Osteocyte (in vitro differentiated cells): Measurements from ENCODE around the gene CRYBG2. TPM values are rescaled to one million over a fixed set of nuclear protein-coding genes. Genes with fewer than 3 reads are reported as not detected.

ENCODE experiments used
- DNase-seq: peaks from one replicate; pipeline ENCODE4 v3.0.0; 2021; ENCODE audit warnings: mixed read lengths; ENCODE audit not compliant: unreplicated experiment; ENCODE audit errors: extremely low spot score
- H3K27ac Mint-ChIP-seq: one replicate; pipeline ENCODE4 v1.8.0; 2021; ENCODE audit warnings: mild to moderate bottlenecking, mixed read lengths; ENCODE audit not compliant: unreplicated experiment
- H3K27me3 Mint-ChIP-seq: one replicate; pipeline ENCODE4 v1.8.0; 2021; ENCODE audit warnings: mixed read lengths; ENCODE audit not compliant: unreplicated experiment
- H3K36me3 Mint-ChIP-seq: one replicate; pipeline ENCODE4 v1.8.0; 2021; ENCODE audit warnings: mixed read lengths; ENCODE audit not compliant: unreplicated experiment
- H3K4me1 Mint-ChIP-seq: one replicate; pipeline ENCODE4 v1.8.0; 2021; ENCODE audit warnings: mixed read lengths; ENCODE audit not compliant: unreplicated experiment
- H3K4me3 Mint-ChIP-seq: one replicate; pipeline ENCODE4 v1.8.0; 2021; ENCODE audit warnings: mild to moderate bottlenecking, moderate library complexity, mixed read lengths; ENCODE audit not compliant: unreplicated experiment
- H3K9me3 Mint-ChIP-seq: one replicate; pipeline ENCODE4 v1.8.0; 2021; ENCODE audit warnings: mixed read lengths; ENCODE audit not compliant: unreplicated experiment
- total RNA-seq: library from RNA; stranded (reverse); gene quantifications from 2 replicates; pipeline ENCODE4 v1.2.1, GENCODE V29; 2021
- TF ChIP-seq, protein P1 (sequence below): fragments of 200-600 bp; sonication (generic); IDR thresholded peaks from 2 replicates; pipeline ENCODE4 v1.5.0; 2021; ENCODE audit warnings: antibody characterized with exemption, mild to moderate bottlenecking, moderate library complexity

CRYBG2 gene
- total RNA-seq, 1 donor from 2014 or later, result not detected

DNA sequence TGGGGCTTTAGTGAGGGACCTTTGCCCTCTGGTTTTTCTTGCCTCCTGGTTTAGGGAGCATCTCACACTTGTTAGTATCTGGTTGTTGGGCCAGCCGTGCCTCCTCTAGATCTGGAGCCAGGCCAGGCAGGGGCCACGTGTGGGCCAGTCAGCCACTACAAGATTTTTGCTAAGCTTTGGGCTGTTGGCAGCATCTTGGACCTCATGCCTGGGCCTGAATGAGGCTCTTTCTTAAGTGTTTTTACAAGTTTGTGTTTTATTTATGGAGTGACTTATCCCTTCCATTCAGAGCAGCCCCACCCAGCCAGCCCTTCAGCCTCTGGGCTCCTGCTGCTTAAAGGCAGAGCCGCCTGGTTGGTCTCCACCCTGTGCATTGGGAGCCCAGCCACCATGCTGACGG, 75.6 kb downstream of the CRYBG2 start:
- Mint-ChIP-seq H3K36me3 (peaks cover 2% of the 10 kb centered on the region), H3K27ac (peak overlapping the region; percentile 92), H3K4me3 (peak overlapping the region; percentile 3), H3K27me3 (no peaks in the 10 kb centered on the region), H3K9me3 (no peaks in the 10 kb centered on the region), H3K4me1 (peaks cover 74% of the 10 kb centered on the region)
- TF ChIP-seq, protein P1, sequence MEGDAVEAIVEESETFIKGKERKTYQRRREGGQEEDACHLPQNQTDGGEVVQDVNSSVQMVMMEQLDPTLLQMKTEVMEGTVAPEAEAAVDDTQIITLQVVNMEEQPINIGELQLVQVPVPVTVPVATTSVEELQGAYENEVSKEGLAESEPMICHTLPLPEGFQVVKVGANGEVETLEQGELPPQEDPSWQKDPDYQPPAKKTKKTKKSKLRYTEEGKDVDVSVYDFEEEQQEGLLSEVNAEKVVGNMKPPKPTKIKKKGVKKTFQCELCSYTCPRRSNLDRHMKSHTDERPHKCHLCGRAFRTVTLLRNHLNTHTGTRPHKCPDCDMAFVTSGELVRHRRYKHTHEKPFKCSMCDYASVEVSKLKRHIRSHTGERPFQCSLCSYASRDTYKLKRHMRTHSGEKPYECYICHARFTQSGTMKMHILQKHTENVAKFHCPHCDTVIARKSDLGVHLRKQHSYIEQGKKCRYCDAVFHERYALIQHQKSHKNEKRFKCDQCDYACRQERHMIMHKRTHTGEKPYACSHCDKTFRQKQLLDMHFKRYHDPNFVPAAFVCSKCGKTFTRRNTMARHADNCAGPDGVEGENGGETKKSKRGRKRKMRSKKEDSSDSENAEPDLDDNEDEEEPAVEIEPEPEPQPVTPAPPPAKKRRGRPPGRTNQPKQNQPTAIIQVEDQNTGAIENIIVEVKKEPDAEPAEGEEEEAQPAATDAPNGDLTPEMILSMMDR, result no peak
- peak; percentile 87 for DNase-seq

DNA sequence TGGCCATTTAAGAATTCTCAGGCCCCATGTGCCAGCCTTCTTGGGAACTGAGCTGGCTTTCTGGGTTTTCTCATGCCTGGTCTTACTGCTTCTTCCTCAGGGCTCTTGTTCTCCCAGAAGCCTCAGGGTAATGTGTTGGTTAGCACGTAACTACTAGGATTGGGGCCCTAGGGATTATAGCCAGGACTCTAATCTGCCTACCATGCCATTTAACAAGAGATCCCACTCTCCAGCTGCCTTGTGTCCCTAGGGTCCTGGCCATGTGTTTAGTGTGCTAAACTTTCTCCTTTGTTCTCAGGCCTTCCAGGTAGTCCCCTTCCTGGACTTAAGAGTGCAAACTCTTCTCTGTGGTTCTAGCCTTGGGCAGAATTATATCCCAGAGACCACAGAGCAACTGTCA, 76.2 kb downstream of the CRYBG2 start:
- Mint-ChIP-seq H3K4me1 (peaks cover 69% of the 10 kb centered on the region), H3K27me3 (no peaks in the 10 kb centered on the region), H3K27ac (peak overlapping the region; percentile 92), H3K36me3 (peaks cover 4% of the 10 kb centered on the region), H3K9me3 (no peaks in the 10 kb centered on the region), H3K4me3 (no peak overlapping the region)
- no peak for DNase-seq
- TF ChIP-seq, protein P1, result no peak

DNA sequence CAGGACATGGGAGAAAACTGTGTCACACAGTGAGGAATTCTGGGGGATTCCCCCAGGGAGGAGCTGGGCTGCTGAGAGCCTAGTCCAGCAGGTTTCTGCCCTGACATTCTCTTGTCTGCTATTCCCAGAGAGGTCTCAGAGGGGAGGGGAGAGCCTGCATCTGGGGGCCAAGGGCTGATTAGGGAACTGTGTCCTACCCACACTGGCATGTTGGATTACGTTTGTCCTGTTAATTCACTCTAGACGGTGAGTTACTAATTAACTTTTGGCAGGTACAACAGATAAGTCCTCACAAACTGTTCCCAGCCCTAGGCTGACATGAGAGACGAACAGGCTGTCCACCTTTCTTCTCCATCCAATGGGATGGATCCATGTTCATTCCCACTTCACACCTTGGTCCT, 76.7 kb downstream of the CRYBG2 start:
- Mint-ChIP-seq H3K4me3 (no peak overlapping the region), H3K27me3 (no peaks in the 10 kb centered on the region), H3K27ac (peak overlapping the region; percentile 92), H3K36me3 (peaks cover 5% of the 10 kb centered on the region), H3K4me1 (peaks cover 65% of the 10 kb centered on the region), H3K9me3 (no peaks in the 10 kb centered on the region)
- TF ChIP-seq, protein P1, result no peak
- DNase-seq, result no peak

DNA sequence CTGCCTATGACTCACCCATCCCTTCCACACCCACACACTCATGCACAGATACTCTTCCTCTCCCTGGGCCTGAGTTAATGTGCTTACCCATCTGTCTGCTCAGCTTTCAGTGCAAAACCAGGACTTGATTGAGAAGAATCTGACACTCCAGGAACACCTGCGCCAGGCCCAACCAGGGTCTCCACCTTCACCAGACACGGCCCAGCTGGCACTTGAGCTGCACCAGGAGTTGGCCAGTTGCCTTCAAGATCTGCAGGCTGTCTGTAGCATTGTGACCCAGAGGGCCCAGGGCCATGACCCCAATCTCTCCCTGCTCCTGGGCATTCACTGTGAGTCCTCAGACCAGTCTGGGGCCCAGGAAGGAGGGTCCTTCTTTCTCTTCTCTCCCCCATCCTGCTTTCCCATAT, 77.5 kb downstream of the CRYBG2 start:
- DNase-seq, result no peak
- H3K4me1 Mint-ChIP-seq, result peaks cover 60% of the 10 kb centered on the region
- H3K36me3 Mint-ChIP-seq, result peaks cover 9% of the 10 kb centered on the region
- no peaks in the 10 kb centered on the region for H3K27me3 Mint-ChIP-seq
- TF ChIP-seq, protein P1, result no peak
- H3K27ac Mint-ChIP-seq, result peak overlapping the region; percentile 92
- H3K9me3 Mint-ChIP-seq, result no peaks in the 10 kb centered on the region
- no peak overlapping the region for H3K4me3 Mint-ChIP-seq

DNA sequence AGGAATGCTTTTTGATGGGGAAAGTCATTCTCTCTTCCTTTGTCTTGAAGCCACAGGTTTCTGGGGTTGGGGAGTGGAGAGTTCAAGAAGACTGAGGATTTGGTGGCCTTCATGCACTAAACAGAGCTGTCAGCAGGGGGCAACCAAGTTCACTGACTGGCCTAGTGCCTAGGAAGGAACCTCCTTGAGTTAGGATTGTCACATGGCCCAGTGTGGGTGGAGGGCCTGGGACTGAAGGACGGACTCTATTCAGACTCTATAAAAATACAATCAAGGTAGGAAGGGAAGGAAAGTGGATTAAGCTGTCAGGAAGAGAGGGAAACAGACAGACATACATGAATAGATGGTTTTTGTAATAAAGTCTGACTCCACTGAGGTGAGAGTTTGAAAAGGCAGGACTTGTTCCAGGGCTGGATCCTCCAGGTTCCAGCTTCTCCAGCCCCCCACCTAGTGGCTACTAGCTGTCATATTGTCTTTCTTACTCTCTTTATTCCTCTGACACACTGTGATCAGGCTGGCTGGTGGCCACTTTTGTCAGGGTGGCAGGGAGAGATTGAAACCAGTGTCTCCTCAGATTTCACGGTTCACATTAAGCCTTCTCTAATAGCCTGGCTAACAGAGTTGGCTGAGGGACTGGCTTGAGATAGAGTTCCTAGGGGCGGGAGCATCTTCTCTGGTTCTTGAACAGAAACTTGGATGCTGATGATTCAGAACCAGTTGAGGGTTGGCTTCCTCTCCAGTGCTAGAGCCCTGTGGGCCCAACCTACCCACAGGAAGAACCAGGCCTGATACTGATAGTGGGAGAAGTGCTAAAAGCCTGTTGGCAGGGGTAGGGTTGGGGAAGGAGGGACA, 78.1 kb downstream of the CRYBG2 start:
- peak overlapping the region; percentile 15 for H3K4me3 Mint-ChIP-seq
- TF ChIP-seq, protein P1, result peak; percentile 77
- H3K27ac Mint-ChIP-seq, result peak overlapping the region; percentile 92
- peaks cover 54% of the 10 kb centered on the region for H3K4me1 Mint-ChIP-seq
- peak; percentile 92 for DNase-seq
- no peaks in the 10 kb centered on the region for H3K27me3 Mint-ChIP-seq
- no peaks in the 10 kb centered on the region for H3K9me3 Mint-ChIP-seq
- H3K36me3 Mint-ChIP-seq, result peaks cover 12% of the 10 kb centered on the region
